A673 (cell line): ENCODE data around the gene MRPS17. TPM values are rescaled to one million over a fixed set of nuclear protein-coding genes. Genes with fewer than 3 reads are reported as not detected.

ENCODE experiments used
- BruUV-seq: library from RNA; stranded (reverse); fragments of 400-500 nt; replicated peaks from 2 replicates; lab custom pipeline; 2021; lab: Mats Ljungman, UMichigan
- CTCF ChIA-PET: fragments of 300-600 bp; sonication (Branson Sonifier 250); formaldehyde crosslinking; loops from one replicate; lab custom pipeline; 2022; ENCODE audit warnings: antibody characterized with exemption; lab: Charles Lee
- POLR2A ChIA-PET: fragments of 300-600 bp; sonication (Branson Sonifier 250); formaldehyde crosslinking; loops from one replicate; lab custom pipeline; 2022; ENCODE audit warnings: antibody characterized with exemption; ENCODE audit not compliant: low non-redundant PET; lab: Charles Lee
- DNase-seq: peaks from one replicate; pipeline ENCODE4 v3.0.0-alpha.2; 2015; ENCODE audit warnings: low spot score
- H3K27ac ChIP-seq: fragments of 200-600 bp; sonication (generic); 2 replicates; pipeline ENCODE4 v1.5.1; 2016; ENCODE audit warnings: mixed run types, low read depth, mild to moderate bottlenecking, mixed read lengths, antibody characterized with exemption, low read length; ENCODE audit not compliant: poor library complexity, severe bottlenecking
- H3K27me3 ChIP-seq: fragments of 200-600 bp; sonication (generic); replicated peaks from 2 replicates; pipeline ENCODE4 v1.6.1; 2017; ENCODE audit warnings: mixed run types, low read depth, mild to moderate bottlenecking, mixed read lengths, antibody characterized with exemption, low read length; ENCODE audit not compliant: insufficient read depth, poor library complexity
- H3K36me3 ChIP-seq: fragments of 200-600 bp; sonication (generic); 2 replicates; pipeline ENCODE4 v1.6.1; 2016; ENCODE audit warnings: mixed run types, mild to moderate bottlenecking, mixed read lengths, antibody characterized with exemption, low read length; ENCODE audit not compliant: insufficient read depth, poor library complexity, severe bottlenecking
- H3K4me1 ChIP-seq: fragments of 200-600 bp; sonication (generic); 2 replicates; pipeline ENCODE4 v1.6.1; 2017; ENCODE audit warnings: mixed run types, mild to moderate bottlenecking, mixed read lengths, antibody characterized with exemption, low read length; ENCODE audit not compliant: insufficient read depth, poor library complexity, severe bottlenecking
- H3K4me3 ChIP-seq: fragments of 200-600 bp; sonication (generic); 2 replicates; pipeline ENCODE4 v1.5.1; 2016; ENCODE audit warnings: low read depth, mixed run types, mild to moderate bottlenecking, mixed read lengths, low read length; ENCODE audit not compliant: poor library complexity, severe bottlenecking
- H3K9me3 ChIP-seq: fragments of 200-600 bp; sonication (generic); 2 replicates; pipeline ENCODE4 v1.6.1; 2016; ENCODE audit warnings: mixed run types, low read depth, mild to moderate bottlenecking, mixed read lengths, antibody characterized with exemption, low read length; ENCODE audit not compliant: poor library complexity, severe bottlenecking
- EZH2 ChIP-seq: fragments of 200-600 bp; sonication (generic); IDR thresholded peaks from 2 replicates; pipeline ENCODE4 v1.6.1; 2017; ENCODE audit warnings: borderline replicate concordance, low read depth, mild to moderate bottlenecking, mixed read lengths, antibody characterized with exemption, low read length; ENCODE audit not compliant: poor library complexity, severe bottlenecking
- intact Hi-C: fragments of 100-400 bp; cut with micrococcal nuclease; formaldehyde crosslinking; loops from one replicate; pipeline ENCODE4 v1.10.0; 2022; ENCODE audit not compliant: unreplicated experiment
- total RNA-seq: library from RNA; stranded (reverse); gene quantifications from 2 replicates; pipeline ENCODE4 v1.2.3, GENCODE V29; 2021
- TF ChIP-seq, protein P1 (sequence below): fragments of 300-800, 200-600 bp; sonication (generic); conservative IDR thresholded peaks from 2 replicates; pipeline ENCODE4 v1.5.1; 2017; ENCODE audit warnings: low read depth, mild to moderate bottlenecking, antibody characterized with exemption, low read length, moderate library complexity, mixed read lengths

MRPS17 gene
- total RNA-seq, 1 experiment from 2014 or later = 29.1 TPM

DNA sequence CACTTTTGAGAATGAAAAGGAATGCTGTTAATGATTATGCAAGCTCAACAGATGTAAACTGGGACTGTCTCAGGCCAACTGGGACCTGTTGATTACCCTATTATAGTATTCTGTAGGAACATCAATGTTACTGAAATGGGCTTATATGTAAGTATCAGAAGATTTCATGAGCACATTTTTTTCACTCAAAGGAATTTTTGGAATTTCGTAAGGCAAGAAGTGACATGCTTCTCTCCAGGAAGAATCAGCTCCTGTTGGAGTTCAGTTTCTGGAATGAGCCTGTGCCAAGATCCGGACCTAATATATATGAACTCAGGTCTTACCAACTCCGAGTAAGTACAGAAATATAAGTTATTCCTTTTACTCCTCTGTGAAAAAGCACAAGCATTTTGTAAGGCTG, 31.9 kb downstream of the MRPS17 start:
- no peaks in the 10 kb centered on the region for H3K9me3 ChIP-seq
- H3K27me3 ChIP-seq = no peaks in the 10 kb centered on the region
- H3K36me3 ChIP-seq = peaks cover 66% of the 10 kb centered on the region
- H3K27ac ChIP-seq = no peak overlapping the region
- BruUV-seq = no TSS peak
- intact Hi-C loops = no loop called here
- no peak overlapping the region for H3K4me3 ChIP-seq
- no peak for DNase-seq
- POLR2A ChIA-PET = no interaction called here
- CTCF ChIA-PET = no interaction called here
- no peaks in the 10 kb centered on the region for H3K4me1 ChIP-seq
- TF ChIP-seq, protein P1, sequence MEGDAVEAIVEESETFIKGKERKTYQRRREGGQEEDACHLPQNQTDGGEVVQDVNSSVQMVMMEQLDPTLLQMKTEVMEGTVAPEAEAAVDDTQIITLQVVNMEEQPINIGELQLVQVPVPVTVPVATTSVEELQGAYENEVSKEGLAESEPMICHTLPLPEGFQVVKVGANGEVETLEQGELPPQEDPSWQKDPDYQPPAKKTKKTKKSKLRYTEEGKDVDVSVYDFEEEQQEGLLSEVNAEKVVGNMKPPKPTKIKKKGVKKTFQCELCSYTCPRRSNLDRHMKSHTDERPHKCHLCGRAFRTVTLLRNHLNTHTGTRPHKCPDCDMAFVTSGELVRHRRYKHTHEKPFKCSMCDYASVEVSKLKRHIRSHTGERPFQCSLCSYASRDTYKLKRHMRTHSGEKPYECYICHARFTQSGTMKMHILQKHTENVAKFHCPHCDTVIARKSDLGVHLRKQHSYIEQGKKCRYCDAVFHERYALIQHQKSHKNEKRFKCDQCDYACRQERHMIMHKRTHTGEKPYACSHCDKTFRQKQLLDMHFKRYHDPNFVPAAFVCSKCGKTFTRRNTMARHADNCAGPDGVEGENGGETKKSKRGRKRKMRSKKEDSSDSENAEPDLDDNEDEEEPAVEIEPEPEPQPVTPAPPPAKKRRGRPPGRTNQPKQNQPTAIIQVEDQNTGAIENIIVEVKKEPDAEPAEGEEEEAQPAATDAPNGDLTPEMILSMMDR = no peak
- TF ChIP-seq EZH2 = no peak

DNA sequence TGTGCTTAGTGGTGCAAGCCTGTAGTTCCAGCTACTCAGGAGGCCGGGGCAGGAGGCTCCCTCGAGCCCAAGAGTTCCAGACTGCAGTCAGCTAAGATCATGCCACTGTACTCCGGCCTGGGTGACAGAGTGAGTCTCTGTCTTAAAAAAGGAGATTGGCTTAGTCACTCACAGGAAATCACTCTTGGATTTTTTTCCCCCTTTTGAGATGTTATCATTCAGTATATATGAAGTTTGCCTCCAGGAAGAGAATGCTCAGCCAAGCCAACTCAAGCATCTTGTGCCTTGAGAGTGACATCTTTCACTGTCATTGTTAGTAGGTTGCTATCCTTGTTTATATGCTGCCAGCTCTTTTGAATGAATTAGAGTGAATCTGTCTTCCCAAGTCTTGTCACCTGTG, 40.7 kb downstream of the MRPS17 start:
- H3K4me3 ChIP-seq = no peak overlapping the region
- POLR2A ChIA-PET = no interaction called here
- H3K4me1 ChIP-seq = no peaks in the 10 kb centered on the region
- BruUV-seq = no TSS peak
- H3K27ac ChIP-seq = no peak overlapping the region
- H3K36me3 ChIP-seq = peaks cover 21% of the 10 kb centered on the region
- TF ChIP-seq EZH2 = no peak
- TF ChIP-seq, protein P1 = no peak
- DNase-seq = no peak
- intact Hi-C loops = no loop called here
- no peaks in the 10 kb centered on the region for H3K9me3 ChIP-seq
- no peaks in the 10 kb centered on the region for H3K27me3 ChIP-seq
- CTCF ChIA-PET = no interaction called here

DNA sequence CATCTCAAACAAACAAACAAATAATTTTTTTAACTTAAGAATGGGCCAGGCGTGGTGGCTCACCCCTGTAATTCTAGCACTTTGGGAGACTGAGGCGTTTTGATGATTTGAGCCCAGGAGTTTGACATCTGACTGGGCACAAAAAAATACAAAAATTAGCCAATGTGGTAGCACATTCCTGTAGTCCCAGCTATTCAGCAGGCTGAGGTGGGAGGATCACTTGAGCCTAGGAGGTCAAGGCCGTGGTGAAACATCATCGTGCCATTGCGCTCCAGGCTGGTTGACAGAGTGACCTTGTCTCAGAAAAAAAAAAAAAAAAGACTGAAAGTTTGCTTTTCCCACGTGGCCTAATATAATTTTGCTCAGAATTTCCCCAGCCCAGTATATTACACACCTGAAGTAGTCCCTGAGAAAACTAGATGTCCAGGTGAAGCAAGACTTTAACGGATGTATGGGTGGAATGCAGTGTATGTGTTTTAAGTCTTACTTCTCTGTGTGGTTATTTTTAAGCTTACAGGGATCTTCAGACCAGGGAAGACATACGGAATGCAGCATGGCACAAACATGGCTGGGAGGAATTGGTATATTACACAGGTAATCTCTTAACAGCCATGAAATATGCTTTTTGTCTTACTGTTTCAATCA, 45.3 kb downstream of the MRPS17 start:
- no peaks in the 10 kb centered on the region for H3K27me3 ChIP-seq
- TF ChIP-seq EZH2 = no peak
- TF ChIP-seq, protein P1 = no peak
- H3K9me3 ChIP-seq = no peaks in the 10 kb centered on the region
- no peak overlapping the region for H3K4me3 ChIP-seq
- BruUV-seq = no TSS peak
- peaks cover 35% of the 10 kb centered on the region for H3K36me3 ChIP-seq
- CTCF ChIA-PET = no interaction called here
- DNase-seq = no peak
- no peak overlapping the region for H3K27ac ChIP-seq
- intact Hi-C loops = no loop called here
- H3K4me1 ChIP-seq = no peaks in the 10 kb centered on the region
- POLR2A ChIA-PET = no interaction called here
